A549 (cell line): ENCODE results near the gene GPI. TPM values are rescaled to one million over a fixed set of nuclear protein-coding genes. Genes with fewer than 3 reads are reported as not detected.

Experiments
- BHLHE40 ChIP-seq: IDR thresholded peaks from 2 replicates; pipeline ENCODE4 v1.6.1; 2012; ENCODE audit warnings: low read depth, low read length, inconsistent platforms
- EHMT2 ChIP-seq: fragments of 200-600 bp; sonication (generic); IDR thresholded peaks from 2 replicates; pipeline ENCODE4 v1.6.1; 2016; ENCODE audit warnings: antibody characterized with exemption, low read depth, mild to moderate bottlenecking, moderate library complexity
- GATA3 ChIP-seq: IDR thresholded peaks from 2 replicates; pipeline ENCODE4 v1.6.1; 2012; ENCODE audit warnings: borderline replicate concordance
- RNF2 ChIP-seq: fragments of 200-600 bp; sonication (generic); IDR thresholded peaks from 2 replicates; pipeline ENCODE4 v1.6.1; 2016; ENCODE audit warnings: low read depth, mild to moderate bottlenecking, antibody characterized with exemption, moderate library complexity, borderline replicate concordance
- ZC3H11A ChIP-seq: fragments of 450-650 bp; IDR thresholded peaks from 2 replicates; pipeline ENCODE4 v1.6.1; 2014; ENCODE audit warnings: antibody characterized with exemption, mild to moderate bottlenecking
- ZNF302 ChIP-seq: fragments of 250-450 bp; sonication (Bioruptor Pico); IDR thresholded peaks from 2 replicates; pipeline ENCODE4 v1.9.0; 2021; ENCODE audit warnings: inconsistent platforms, mild to moderate bottlenecking, moderate library complexity
- polyA plus RNA-seq, 4 experiments: library from polyadenylated mRNA; depleted of rRNA in 3 of 4; stranded (reverse); fragments of >200 nt; fragmentation: RNase III in 1 of 4; extraction: RNeasy Plus Mini Kit Qiagen cat#74134 plus additional on column Dnase treatment in 1 of 4; gene quantifications; 2 replicates in 3 of 4; 3 replicates in 1 of 4; pipeline ENCODE4 v1.2.3, GENCODE V29; 2011 to 2017
- TF ChIP-seq, protein P1 (sequence below): fragments of >200 bp; sonication (Bioruptor Twin); formaldehyde crosslinking; IDR thresholded peaks from 2 replicates; pipeline ENCODE4 v1.6.1; 2016

Gene GPI
- polyA plus RNA-seq, 2 of the 4 experiments (the other 2 are of a cell fraction): 548 to 565 TPM

DNA sequence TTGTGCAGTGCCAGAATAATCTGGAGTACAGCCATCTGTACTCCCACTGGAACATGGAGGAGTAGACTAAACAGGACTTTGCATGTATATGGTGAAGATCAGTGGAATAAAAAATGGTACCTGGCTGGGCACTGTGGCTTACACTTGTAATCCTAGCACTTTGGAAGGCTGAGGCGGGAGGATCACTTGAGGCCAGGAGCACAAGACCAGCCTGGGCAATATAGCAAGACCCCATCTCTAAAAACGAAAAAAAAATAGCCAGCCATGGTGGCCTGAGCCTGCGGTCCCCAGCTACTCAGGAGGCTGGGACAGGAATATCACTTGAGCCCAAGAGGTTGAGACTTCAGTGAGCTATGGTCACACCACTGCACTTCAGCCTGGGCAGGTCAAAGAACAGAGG, 83.2 kb downstream of the GPI start (continued):
- TF ChIP-seq BHLHE40 (no peak), EHMT2 (no peak), RNF2 (no peak), GATA3 (no peak), ZC3H11A (no peak), ZNF302 (CRISPR knock-in tag) (no peak)
- TF ChIP-seq, protein P1, sequence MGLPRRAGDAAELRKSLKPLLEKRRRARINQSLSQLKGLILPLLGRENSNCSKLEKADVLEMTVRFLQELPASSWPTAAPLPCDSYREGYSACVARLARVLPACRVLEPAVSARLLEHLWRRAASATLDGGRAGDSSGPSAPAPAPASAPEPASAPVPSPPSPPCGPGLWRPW: no peak

Other genes with a start within 250 kb of the GPI start
- gene LSM14A, start 192.7 kb upstream of the GPI start, polyA plus RNA-seq (2011; rRNA removed): 264 and 278 TPM in 2 replicates
- gene LSM14A, start 192.7 kb upstream of the GPI start, polyA plus RNA-seq (2017; fragmentation: RNase III; extraction: RNeasy Plus Mini Kit Qiagen cat#74134 plus additional on column Dnase treatment): 227 to 253 TPM (median 241 TPM) in 3 replicates
- gene GARRE1, start 110.6 kb upstream of the GPI start, polyA plus RNA-seq (2011; rRNA removed): 19.4 and 20.0 TPM in 2 replicates
- 9.0 to 9.6 TPM (median 9.1 TPM) in 3 replicates for gene GARRE1, start 110.6 kb upstream of the GPI start, polyA plus RNA-seq (2017; fragmentation: RNase III; extraction: RNeasy Plus Mini Kit Qiagen cat#74134 plus additional on column Dnase treatment)
- 58.5 and 68.9 TPM in 2 replicates for gene PDCD2L, start 39.2 kb downstream of the GPI start, polyA plus RNA-seq (2011; rRNA removed)
- gene PDCD2L, start 39.2 kb downstream of the GPI start, polyA plus RNA-seq (2017; fragmentation: RNase III; extraction: RNeasy Plus Mini Kit Qiagen cat#74134 plus additional on column Dnase treatment): 28.2 to 32.7 TPM (median 31.5 TPM) in 3 replicates
- 504 and 514 TPM in 2 replicates for gene UBA2, start 63.2 kb downstream of the GPI start, polyA plus RNA-seq (2011; rRNA removed)
- gene UBA2, start 63.2 kb downstream of the GPI start, polyA plus RNA-seq (2017; fragmentation: RNase III; extraction: RNeasy Plus Mini Kit Qiagen cat#74134 plus additional on column Dnase treatment): 217 to 255 TPM (median 224 TPM) in 3 replicates
- gene WTIP, start 116.6 kb downstream of the GPI start, polyA plus RNA-seq (2011; rRNA removed): 18.8 and 22.0 TPM in 2 replicates
- gene WTIP, start 116.6 kb downstream of the GPI start, polyA plus RNA-seq (2017; fragmentation: RNase III; extraction: RNeasy Plus Mini Kit Qiagen cat#74134 plus additional on column Dnase treatment): 18.8 to 21.2 TPM (median 21.2 TPM) in 3 replicates